Activated T-helper 1 cell treated with Interleukin-2 at 50 U/mL for 16 hours (primary cell): Measurements from ENCODE around the gene RBKS.
A peak's percentile ranks its signal among the peaks of the same experiment; 100 is the strongest.
"Not testable (repeated sequence)": the region's sequence is repeated elsewhere in the genome, so short reads cannot be mapped to it uniquely, and the experiment has no call there.

Experiments used
- DNase-seq: peaks from one replicate; pipeline ENCODE4 v3.0.0-alpha.2; 2020; ENCODE audit warnings: low read depth

The RBKS gene

GRCh38 chr2:27762951-27763906 lies 127.0 kb downstream of the RBKS start:
- DNase-seq: no peak

- no peak for DNase-seq
These were observed 133.4 kb downstream of the RBKS start for GRCh38 chr2:27756544-27757498.

GRCh38 chr2:27756091-27756490 lies 134.1 kb downstream of the RBKS start:
- no peak for DNase-seq

GRCh38 chr2:27754831-27755230 lies 135.4 kb downstream of the RBKS start:
- no peak for DNase-seq

GRCh38 chr2:27754138-27754588 lies 136.0 kb downstream of the RBKS start:
- DNase-seq: peak; percentile 46

- DNase-seq: no peak
These were observed 137.5 kb downstream of the RBKS start for GRCh38 chr2:27752551-27753237.

GRCh38 chr2:27751377-27751776 lies 138.8 kb downstream of the RBKS start:
- no peak for DNase-seq

- DNase-seq: not testable (repeated sequence)
These were observed 141.2 kb downstream of the RBKS start for GRCh38 chr2:27748803-27749554.

GRCh38 chr2:27747827-27748352 lies 142.3 kb downstream of the RBKS start:
- no peak for DNase-seq

- no peak for DNase-seq
These were observed 143.9 kb downstream of the RBKS start for GRCh38 chr2:27746325-27746724.

- not testable (repeated sequence) for DNase-seq
These were observed 144.7 kb downstream of the RBKS start for GRCh38 chr2:27745494-27745893.

- DNase-seq: no peak
These were observed 147.6 kb downstream of the RBKS start for GRCh38 chr2:27742571-27742970.

GRCh38 chr2:27741673-27742072 lies 148.5 kb downstream of the RBKS start:
- DNase-seq: no peak

- no peak for DNase-seq
These were observed 151.2 kb downstream of the RBKS start for GRCh38 chr2:27739058-27739373.

GRCh38 chr2:27738349-27739057 lies 151.7 kb downstream of the RBKS start:
- no peak for DNase-seq

- DNase-seq: no peak
These were observed 152.4 kb downstream of the RBKS start for GRCh38 chr2:27737676-27738348.

GRCh38 chr2:27736890-27737204 lies 153.3 kb downstream of the RBKS start:
- no peak for DNase-seq

GRCh38 chr2:27736031-27736889 lies 153.9 kb downstream of the RBKS start:
- DNase-seq: no peak

- DNase-seq: peak; percentile 27
These were observed 154.8 kb downstream of the RBKS start for GRCh38 chr2:27735263-27735904.
